ENCODE data around the gene SNX9.

SNX9 gene

DNA sequence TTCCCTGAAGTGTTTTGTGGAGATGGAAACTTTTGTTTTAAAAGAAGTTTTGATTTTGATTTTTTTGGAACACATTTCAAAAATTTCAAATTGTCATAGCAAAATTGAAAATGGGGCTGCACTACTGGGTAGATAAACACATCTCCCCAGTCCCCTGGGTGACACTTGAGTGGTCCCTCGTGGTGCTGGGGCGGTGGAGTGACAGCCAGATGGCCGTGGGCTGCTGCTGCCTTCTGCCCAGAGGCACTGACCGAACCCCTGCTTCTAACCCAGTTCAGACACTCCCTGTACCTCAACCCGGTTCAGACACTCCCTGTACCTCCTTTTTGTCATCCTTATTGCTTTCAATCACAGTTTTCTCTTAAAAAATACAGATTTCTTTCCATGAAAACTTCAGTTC, 88.7 kb downstream of the SNX9 start:
- TF ChIP-seq, protein P1, sequence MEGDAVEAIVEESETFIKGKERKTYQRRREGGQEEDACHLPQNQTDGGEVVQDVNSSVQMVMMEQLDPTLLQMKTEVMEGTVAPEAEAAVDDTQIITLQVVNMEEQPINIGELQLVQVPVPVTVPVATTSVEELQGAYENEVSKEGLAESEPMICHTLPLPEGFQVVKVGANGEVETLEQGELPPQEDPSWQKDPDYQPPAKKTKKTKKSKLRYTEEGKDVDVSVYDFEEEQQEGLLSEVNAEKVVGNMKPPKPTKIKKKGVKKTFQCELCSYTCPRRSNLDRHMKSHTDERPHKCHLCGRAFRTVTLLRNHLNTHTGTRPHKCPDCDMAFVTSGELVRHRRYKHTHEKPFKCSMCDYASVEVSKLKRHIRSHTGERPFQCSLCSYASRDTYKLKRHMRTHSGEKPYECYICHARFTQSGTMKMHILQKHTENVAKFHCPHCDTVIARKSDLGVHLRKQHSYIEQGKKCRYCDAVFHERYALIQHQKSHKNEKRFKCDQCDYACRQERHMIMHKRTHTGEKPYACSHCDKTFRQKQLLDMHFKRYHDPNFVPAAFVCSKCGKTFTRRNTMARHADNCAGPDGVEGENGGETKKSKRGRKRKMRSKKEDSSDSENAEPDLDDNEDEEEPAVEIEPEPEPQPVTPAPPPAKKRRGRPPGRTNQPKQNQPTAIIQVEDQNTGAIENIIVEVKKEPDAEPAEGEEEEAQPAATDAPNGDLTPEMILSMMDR (IDR thresholded peaks at IDR 0.05; ENCODE audit: extremely low read depth, missing control alignments), result no peak
- DNase-seq (ENCODE audit: low spot score), result no peak

DNA sequence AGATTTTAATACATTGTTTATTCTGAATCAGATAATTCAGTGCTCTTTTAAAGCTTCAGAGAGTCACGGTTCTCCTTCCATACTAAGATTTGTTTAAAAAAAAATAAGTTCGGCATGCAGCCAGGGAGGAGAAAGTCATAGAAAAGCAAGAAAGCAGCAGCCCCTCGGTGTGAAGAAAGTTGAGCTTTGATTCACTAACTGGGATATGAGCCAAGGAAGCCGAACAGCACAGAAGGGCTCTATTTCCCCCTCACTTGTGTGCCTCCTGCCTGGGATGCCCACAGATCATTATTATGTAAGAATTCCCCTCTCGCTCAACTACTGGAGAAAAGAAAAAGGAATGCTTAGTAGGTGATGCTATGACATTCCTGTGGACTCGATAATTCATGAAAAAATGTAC, 89.3 kb downstream of the SNX9 start:
- TF ChIP-seq, protein P1 (IDR thresholded peaks at IDR 0.05; ENCODE audit: extremely low read depth, missing control alignments), result no peak
- DNase-seq (ENCODE audit: low spot score), result no peak

DNA sequence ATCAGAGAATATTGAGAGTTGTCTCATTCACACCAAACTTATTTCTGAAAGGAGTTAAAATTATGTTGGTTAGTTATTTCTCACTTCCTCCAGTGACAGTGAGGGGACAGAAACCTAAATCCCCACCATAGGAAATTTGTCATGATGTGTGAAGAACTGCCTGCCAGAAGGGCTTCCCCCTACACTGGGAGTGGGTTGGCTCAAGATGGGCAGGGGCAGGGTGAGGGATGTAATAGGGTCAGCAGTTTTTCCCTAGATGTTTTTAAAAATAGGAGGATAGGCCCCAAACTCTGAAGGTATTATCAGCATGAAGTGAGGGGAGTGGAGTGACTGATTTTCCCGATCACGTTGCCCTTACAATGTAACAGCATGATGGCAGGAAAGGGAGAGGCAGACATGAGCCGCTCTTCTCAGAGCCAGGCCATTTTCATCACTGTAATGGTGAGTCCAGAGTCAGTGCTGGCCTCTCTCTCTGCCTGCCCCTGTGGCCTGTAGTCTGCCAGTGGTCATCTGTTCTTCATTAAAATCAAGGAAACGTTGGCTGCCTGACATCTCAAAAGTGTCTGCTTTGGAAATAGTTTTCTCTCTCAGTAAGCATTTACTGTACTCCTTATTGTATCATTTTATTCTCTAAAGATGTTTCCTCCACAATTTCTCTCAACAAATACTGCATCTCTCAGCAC, 98.8 kb downstream of the SNX9 start:
- DNase-seq (ENCODE audit: low spot score), result no peak

DNA sequence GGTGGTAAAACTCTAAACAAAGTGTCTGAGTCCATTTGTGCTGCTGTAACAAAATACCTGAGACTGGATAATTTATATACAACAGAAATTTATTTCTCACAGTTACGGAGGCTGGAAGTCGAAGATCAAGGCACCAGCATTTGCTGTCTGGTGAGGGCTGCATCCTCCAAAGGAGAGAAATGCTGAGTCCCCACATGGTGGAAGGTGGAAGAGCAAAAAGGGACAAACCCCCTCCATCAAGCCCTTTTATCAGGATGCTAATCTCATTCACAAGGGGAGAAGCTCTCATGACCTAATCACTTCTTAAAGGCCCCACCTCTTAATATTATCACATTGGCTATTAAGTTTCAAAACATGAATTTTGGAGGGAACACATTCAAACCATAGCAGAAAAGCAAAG, 102.7 kb downstream of the SNX9 start:
- TF ChIP-seq, protein P1 (IDR thresholded peaks at IDR 0.05; ENCODE audit: extremely low read depth, missing control alignments), result no peak

More for the DNA sequence above, 98.8 kb downstream of the SNX9 start:
- TF ChIP-seq, protein P1 (IDR thresholded peaks at IDR 0.05; ENCODE audit: extremely low read depth, missing control alignments), result no peak

DNA sequence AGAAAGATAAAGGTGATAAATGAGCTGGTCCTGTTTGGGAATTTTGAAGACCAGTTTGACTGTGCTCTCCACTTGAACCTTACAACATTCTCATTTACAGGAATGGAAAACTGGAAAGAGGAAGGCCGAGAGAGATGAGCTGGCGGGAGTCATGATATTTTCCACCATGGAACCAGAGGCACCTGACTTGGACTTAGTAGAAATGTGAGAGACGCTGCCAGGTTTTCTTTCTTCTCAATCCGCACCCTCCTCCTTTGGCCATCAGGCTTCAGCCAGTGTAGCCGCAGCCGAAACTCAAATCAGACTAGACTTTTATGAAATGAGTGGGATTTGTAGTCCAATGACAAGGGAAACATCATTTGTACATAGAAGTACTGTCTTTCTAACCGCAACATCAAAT, 104.0 kb downstream of the SNX9 start:
- no peak for DNase-seq (ENCODE audit: low spot score)
- TF ChIP-seq, protein P1 (IDR thresholded peaks at IDR 0.05; ENCODE audit: extremely low read depth, missing control alignments), result no peak

More for the DNA sequence above, 102.7 kb downstream of the SNX9 start:
- DNase-seq (ENCODE audit: low spot score), result no peak

DNA sequence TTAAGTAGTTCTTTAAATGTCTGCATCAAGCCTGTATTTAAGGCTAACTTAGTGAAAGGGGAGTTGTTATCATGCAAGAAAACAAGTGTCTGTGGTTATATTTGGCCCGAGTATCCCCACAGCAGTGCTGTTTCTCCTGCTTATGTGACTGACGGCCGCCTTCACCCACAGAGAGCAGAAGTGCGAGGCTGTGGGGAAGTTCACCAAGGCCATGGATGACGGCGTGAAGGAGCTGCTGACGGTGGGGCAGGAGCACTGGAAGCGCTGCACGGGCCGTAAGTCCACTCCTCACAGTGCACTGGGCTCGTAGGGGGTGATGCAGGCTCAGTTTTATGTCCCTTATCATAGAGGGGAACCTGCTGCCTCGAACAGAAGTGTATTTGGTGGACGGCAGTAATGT, 105.4 kb downstream of the SNX9 start:
- TF ChIP-seq, protein P1 (IDR thresholded peaks at IDR 0.05; ENCODE audit: extremely low read depth, missing control alignments), result no peak
- DNase-seq (ENCODE audit: low spot score), result no peak

DNA sequence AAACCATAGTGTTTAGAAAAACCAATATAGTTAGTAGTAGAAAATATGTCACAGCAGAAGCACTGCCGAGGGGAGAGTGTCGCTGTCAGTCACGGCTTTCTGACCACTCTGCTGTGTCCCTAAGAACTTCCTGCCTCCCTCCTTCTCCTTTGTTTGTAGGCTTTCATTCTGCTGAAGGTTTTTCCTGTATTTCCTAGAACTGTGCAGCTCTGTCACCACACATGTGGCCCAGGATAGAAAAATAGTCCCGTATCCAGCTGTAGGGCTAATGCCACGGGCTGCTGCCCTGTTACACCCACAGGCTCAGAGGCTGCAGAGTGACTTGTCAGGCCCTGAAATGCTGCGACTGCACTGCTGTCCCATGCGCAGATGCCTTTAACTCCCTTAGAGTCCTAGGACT, 106.0 kb downstream of the SNX9 start:
- no peak for DNase-seq (ENCODE audit: low spot score)
- TF ChIP-seq, protein P1 (IDR thresholded peaks at IDR 0.05; ENCODE audit: extremely low read depth, missing control alignments), result no peak
